Mammary epithelial cell (primary cell): ENCODE measurements around the gene STIP1.

ENCODE experiments used
- CTCF ChIP-seq, 2 donors: IDR thresholded peaks in 1 of 2; conservative IDR thresholded peaks in 1 of 2; 2 replicates each; pipeline ENCODE4 v1.5.1; 2011 to 2012; ENCODE audit warnings: inconsistent platforms in 2 of 2, low read length in 2 of 2, mild to moderate bottlenecking in 2 of 2, control low read depth in 1 of 2, low read depth in 1 of 2; ENCODE audit not compliant: insufficient read depth in 1 of 2; ENCODE audit errors: extremely low read depth in 1 of 2
- EZH2 ChIP-seq: IDR thresholded peaks from 2 replicates; pipeline ENCODE4 v1.6.1; 2012; ENCODE audit warnings: low read length, inconsistent platforms, borderline replicate concordance

- TF ChIP-seq CTCF (conservative IDR thresholded peaks at IDR 0.05 in 1 of 2, IDR thresholded peaks at IDR 0.05 in 1 of 2; ENCODE audit: extremely low read depth in 1 of 2, insufficient read depth in 1 of 2, low read depth in 1 of 2, low read length in 2 of 2): no peak
- TF ChIP-seq EZH2: no peak
Observed at GRCh38 chr11:64224891-64225607, 39.1 kb downstream of the STIP1 start.
